HuH-7 (cell line): ENCODE results near the gene KCNK1.
"Not testable (repeated sequence)": the region's sequence is repeated elsewhere in the genome, so short reads cannot be mapped to it uniquely, and the experiment has no call there.

Source experiments
- DNase-seq: peaks from one replicate; pipeline ENCODE4 v3.0.0; 2011; ENCODE audit warnings: low spot score

The KCNK1 gene

GRCh38 chr1:233667741-233668140 lies 53.8 kb downstream of the KCNK1 start:
- DNase-seq: no peak

GRCh38 chr1:233668146-233668724 lies 54.3 kb downstream of the KCNK1 start:
- no peak for DNase-seq

- DNase-seq: no peak
These were observed 54.9 kb downstream of the KCNK1 start for GRCh38 chr1:233668725-233669294.

- DNase-seq: not testable (repeated sequence)
These were observed 56.5 kb downstream of the KCNK1 start for GRCh38 chr1:233670363-233670762.

GRCh38 chr1:233671286-233671685 lies 57.4 kb downstream of the KCNK1 start:
- DNase-seq: no peak

GRCh38 chr1:233672732-233673131 lies 58.8 kb downstream of the KCNK1 start:
- no peak for DNase-seq

GRCh38 chr1:233673261-233673946 lies 59.5 kb downstream of the KCNK1 start:
- no peak for DNase-seq

- DNase-seq: no peak
These were observed 60.1 kb downstream of the KCNK1 start for GRCh38 chr1:233673947-233674431.

GRCh38 chr1:233675446-233675845 lies 61.5 kb downstream of the KCNK1 start:
- no peak for DNase-seq

- DNase-seq: no peak
These were observed 62.0 kb downstream of the KCNK1 start for GRCh38 chr1:233675893-233676292.

GRCh38 chr1:233677690-233678354 lies 63.9 kb downstream of the KCNK1 start:
- no peak for DNase-seq

- DNase-seq: no peak
These were observed 65.1 kb downstream of the KCNK1 start for GRCh38 chr1:233679030-233679429.

- DNase-seq: no peak
These were observed 65.9 kb downstream of the KCNK1 start for GRCh38 chr1:233679591-233680373.

GRCh38 chr1:233681285-233681684 lies 67.4 kb downstream of the KCNK1 start:
- DNase-seq: no peak

GRCh38 chr1:233686653-233687052 lies 72.7 kb downstream of the KCNK1 start:
- not testable (repeated sequence) for DNase-seq

GRCh38 chr1:233689017-233689747 lies 75.3 kb downstream of the KCNK1 start:
- DNase-seq: no peak

- DNase-seq: no peak
These were observed 75.9 kb downstream of the KCNK1 start for GRCh38 chr1:233689748-233690254.

- no peak for DNase-seq
These were observed 82.0 kb downstream of the KCNK1 start for GRCh38 chr1:233695901-233696300.

- DNase-seq: no peak
These were observed 86.4 kb downstream of the KCNK1 start for GRCh38 chr1:233700338-233700737.

- no peak for DNase-seq
These were observed 90.4 kb downstream of the KCNK1 start for GRCh38 chr1:233704170-233704897.
